MG63 (cell line): Measurements from ENCODE around the gene MAD1L1. TPM values are rescaled to one million over a fixed set of nuclear protein-coding genes. Genes with fewer than 3 reads are reported as not detected.

Source experiments
- DNase-seq: peaks from one replicate; pipeline ENCODE4 v3.0.0-alpha.2; 2020
- H3K27me3 ChIP-seq: fragments of 250-450 bp; sonication (Bioruptor Pico); 2 replicates; pipeline ENCODE4 v1.5.1; 2020; ENCODE audit warnings: mild to moderate bottlenecking, moderate library complexity
- H3K36me3 ChIP-seq: fragments of 250-450 bp; sonication (Bioruptor Pico); 2 replicates; pipeline ENCODE4 v1.5.1; 2020; ENCODE audit warnings: mild to moderate bottlenecking, moderate library complexity
- H3K4me3 ChIP-seq: fragments of 250-450 bp; sonication (Bioruptor Pico); 2 replicates; pipeline ENCODE4 v1.5.1; 2020; ENCODE audit warnings: mild to moderate bottlenecking, moderate library complexity
- H3K9me3 ChIP-seq: fragments of 250-450 bp; sonication (Bioruptor Pico); 2 replicates; pipeline ENCODE4 v1.5.1; 2020; ENCODE audit warnings: mild to moderate bottlenecking, moderate library complexity
- total RNA-seq: library from RNA; depleted of rRNA; stranded (reverse); fragments of >200 nt; shearing (Covaris generic); gene quantifications from 2 replicates; pipeline ENCODE4 v1.2.3, GENCODE V29; 2014; ENCODE audit warnings: low replicate concordance

The MAD1L1 gene
- total RNA-seq, 1 experiment from 2014 or later, result 65.1 TPM

DNA sequence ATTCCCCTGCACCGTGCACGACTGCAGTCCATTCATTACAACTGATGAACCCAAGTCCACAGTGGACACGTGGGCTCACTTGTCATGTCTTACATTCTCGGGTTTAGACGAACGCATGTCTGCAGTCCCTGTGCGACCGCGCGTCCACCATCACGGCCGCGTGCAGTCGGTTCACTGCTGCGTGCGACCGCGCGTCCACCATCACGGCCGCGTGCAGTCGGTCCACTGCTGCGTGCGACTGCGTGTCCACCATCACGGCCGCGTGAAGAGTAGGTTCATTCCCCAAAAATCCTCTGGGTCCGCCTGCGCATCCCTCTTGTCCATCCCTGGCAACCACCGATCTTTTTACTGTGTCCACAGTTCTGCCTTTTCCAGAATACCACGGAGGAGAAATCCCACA lies 100.5 kb downstream of the MAD1L1 start:
- Histone ChIP-seq H3K27me3 (no peaks in the 10 kb centered on the region), H3K9me3 (no peaks in the 10 kb centered on the region), H3K36me3 (no peaks in the 10 kb centered on the region), H3K4me3 (no peak overlapping the region)
- no peak for DNase-seq

DNA sequence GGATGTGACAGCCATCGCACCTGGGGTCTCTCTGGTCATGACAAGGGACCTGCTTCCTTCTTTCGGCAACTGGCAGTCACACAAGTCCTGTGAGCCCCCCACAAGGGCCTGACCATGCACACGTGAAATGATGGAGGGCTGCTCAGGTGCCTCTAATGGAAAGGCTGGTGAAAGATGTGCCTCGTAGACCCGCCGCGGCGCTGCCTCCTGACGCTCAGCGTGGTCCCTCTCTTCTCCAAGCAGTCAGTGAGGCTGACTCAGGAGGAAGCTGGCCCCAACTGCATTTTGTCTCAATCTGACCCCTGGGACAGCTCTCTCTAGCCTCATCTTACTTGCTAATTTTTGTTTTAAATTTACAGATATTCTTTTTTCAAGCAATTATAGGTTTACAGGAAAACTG lies 100.9 kb downstream of the MAD1L1 start:
- no peaks in the 10 kb centered on the region for H3K9me3 ChIP-seq
- no peak overlapping the region for H3K4me3 ChIP-seq
- no peaks in the 10 kb centered on the region for H3K36me3 ChIP-seq
- no peaks in the 10 kb centered on the region for H3K27me3 ChIP-seq
- DNase-seq, result no peak

DNA sequence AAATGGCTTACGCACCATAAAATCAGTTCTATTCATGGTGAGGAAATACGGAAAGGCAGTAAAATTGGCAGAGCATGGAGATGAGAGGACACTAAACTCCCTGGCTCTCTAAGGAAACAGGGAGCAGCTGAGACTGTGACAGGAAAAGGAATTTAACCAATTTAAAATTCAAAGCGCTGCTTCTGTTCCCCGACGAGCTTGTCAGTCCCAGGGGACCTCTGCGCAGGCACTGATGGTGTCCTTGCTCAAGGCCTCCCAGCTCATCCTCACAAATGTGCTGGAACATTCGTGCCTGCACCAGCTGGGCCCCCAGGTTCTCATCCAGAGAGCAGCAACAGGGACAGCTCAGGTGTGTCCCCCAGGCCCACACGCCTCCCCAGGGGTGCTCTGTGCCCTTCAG lies 101.4 kb downstream of the MAD1L1 start:
- Histone ChIP-seq H3K27me3 (no peaks in the 10 kb centered on the region), H3K36me3 (no peaks in the 10 kb centered on the region), H3K9me3 (no peaks in the 10 kb centered on the region), H3K4me3 (no peak overlapping the region)
- no peak for DNase-seq

DNA sequence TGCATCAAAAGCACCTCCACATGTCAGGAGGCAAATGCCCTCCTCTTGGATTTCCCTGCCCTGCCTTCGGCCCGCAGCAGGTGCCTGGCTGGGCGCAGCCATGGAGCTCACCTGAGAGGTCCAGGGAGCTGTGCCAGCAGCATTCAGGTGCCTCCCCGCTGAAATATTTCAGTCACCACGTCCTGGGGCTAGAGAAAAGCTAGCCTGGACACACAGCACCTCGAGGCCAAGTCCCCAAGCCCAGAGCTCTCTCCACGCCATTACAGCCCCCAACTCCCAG lies 102.7 kb downstream of the MAD1L1 start:
- DNase-seq, result no peak
- no peaks in the 10 kb centered on the region for H3K27me3 ChIP-seq
- H3K36me3 ChIP-seq, result no peaks in the 10 kb centered on the region
- H3K4me3 ChIP-seq, result no peak overlapping the region
- no peaks in the 10 kb centered on the region for H3K9me3 ChIP-seq

DNA sequence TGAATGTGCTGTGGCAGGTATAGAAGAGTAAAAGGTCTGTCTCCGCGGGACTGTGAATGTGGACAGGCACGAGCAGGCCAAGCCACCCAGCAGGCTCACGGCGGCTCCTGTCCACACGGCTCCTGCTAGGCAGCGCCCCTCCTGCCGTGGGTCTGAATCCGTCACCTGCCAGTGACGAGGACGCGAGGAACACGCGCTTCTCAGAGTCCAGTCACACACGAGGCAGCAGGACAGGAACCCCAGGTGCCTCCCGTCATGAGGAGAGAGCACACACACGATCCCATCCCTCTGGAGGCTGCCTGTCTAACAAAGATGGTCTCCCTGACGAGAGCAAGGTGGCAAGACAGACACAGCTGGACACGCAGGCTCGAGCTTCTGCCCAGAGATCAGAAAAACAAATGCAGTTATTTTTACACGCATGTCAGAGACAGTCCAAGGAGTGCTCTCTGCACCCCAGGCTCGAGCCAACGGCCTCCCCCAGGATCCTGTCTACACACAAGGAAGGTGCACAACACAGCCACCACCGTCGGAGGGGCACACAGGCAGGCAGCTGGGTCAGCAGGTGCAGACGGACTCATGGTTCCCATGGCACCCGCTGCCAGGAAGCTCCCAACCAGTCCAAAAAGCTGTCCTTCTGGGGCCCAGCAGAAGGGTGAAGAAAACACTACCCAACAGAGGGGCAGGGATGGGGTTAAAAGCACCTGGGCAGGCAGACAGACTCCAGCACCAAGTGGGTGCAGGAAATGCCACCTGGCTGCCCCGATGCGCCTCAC lies 103.2 kb downstream of the MAD1L1 start:
- DNase-seq, result no peak
- Histone ChIP-seq H3K4me3 (no peak overlapping the region), H3K36me3 (no peaks in the 10 kb centered on the region), H3K27me3 (no peaks in the 10 kb centered on the region), H3K9me3 (no peaks in the 10 kb centered on the region)

DNA sequence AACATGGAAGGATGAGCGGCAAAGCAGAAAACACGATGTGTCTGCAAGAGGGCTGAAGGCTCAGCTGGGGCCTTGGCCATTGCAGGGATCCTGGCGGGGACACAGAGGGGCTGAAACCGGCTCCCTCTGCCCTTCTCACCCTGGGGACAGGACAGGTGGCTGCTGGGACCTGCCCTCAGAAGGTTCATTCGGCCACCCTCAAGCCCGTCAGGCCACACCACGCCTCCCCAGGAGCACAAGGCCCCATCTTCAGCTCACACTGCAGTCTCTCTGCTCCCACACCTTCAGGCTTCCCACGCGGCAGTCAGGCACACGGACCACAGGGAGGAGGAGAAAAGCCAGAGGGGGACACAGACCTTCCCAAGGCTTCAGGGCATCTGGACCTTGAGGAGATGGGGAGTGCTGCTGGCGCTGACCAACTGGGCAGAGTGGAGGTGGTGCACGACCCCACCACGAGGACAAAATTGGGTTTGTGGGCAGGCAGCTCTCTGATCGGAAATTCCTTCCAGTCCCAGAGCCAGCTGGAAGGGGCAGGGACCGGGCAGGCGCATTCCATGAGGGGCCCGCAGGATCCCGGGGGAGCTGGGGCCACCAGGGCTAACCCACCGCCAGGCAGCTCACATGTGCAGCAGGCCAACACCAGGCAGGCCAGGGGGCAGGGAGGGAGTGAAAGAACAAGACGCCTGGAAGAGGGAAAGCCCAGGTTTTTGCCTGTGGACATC lies 104.0 kb downstream of the MAD1L1 start:
- Histone ChIP-seq H3K4me3 (no peak overlapping the region), H3K36me3 (no peaks in the 10 kb centered on the region), H3K9me3 (no peaks in the 10 kb centered on the region), H3K27me3 (no peaks in the 10 kb centered on the region)
- DNase-seq, result no peak

DNA sequence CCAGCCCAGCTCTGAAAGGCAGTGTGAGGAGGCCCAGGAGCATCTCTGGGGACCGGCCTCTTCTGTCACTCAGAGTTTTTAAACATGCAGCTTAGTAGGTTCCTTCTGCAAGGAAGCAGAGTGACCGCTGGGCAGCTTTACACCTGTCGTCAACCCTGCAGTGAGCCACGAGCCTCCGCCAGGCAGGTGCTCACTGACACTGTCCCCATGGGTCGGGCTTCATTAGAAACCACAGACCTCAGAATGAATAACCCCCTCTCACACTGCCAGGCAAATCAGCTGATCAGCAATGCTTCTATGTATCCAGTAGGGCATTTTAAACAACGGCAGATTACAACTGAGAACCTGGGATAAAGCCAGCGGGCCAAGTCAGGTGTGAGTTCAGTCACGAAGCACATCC lies 106.1 kb downstream of the MAD1L1 start:
- H3K4me3 ChIP-seq, result no peak overlapping the region
- H3K36me3 ChIP-seq, result no peaks in the 10 kb centered on the region
- DNase-seq, result no peak
- no peaks in the 10 kb centered on the region for H3K27me3 ChIP-seq
- H3K9me3 ChIP-seq, result no peaks in the 10 kb centered on the region

DNA sequence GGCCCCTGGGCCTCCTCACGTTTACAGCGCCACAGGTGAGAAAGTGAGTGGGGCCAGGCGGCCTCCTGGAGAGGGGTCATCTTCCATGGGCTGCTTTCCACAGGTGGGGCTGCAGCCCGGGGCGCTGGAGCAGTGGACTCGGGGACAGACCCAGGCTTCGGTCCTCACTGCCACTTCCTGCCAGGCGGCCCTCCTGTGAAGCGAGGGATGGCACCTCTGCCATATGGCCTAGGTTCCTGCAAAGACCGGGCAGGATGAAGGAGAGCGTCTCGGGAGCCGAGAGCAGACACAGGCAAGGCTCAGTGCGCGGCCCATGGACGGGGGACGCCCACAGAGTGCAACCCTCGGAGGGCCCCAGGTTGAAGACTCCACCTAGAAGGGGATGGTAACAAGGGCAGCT lies 106.8 kb downstream of the MAD1L1 start:
- no peaks in the 10 kb centered on the region for H3K27me3 ChIP-seq
- no peaks in the 10 kb centered on the region for H3K9me3 ChIP-seq
- no peaks in the 10 kb centered on the region for H3K36me3 ChIP-seq
- DNase-seq, result no peak
- no peak overlapping the region for H3K4me3 ChIP-seq

DNA sequence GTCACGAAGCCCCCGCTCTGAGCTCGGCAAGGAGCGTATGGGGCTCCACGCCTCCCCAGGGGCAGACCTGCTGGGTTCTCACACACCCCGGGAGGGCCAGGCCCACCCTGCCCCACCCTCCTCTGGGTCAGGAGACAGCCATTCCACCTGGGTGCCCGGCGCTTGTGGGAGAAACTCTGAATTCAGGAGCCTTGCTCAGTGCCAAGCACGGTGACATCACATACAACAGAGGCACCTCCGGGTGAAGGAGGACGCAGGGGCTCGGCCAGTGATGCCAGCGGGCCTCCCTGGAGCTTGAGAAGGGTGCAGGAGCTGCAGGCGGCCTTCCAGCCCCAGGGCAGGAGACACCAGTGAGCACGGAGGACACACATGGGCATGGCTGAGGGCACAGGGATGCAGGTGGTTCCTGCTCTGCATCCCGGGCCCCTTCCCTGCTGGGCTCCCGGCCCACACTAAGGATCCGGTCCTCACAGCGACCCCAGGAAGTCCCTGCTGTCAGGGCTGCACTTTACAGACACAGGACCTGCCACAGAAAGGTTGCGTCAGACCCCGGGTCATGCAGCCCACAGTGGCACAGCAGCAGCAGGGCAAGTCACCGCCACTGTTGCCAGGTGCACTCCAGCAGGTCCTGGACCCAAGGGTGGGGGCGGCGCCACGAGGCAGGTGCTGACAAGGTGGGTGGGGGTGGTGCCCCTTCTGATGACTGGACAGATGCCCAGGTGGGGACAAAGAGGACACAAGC lies 108.0 kb downstream of the MAD1L1 start:
- no peaks in the 10 kb centered on the region for H3K27me3 ChIP-seq
- no peaks in the 10 kb centered on the region for H3K36me3 ChIP-seq
- H3K4me3 ChIP-seq, result no peak overlapping the region
- H3K9me3 ChIP-seq, result no peaks in the 10 kb centered on the region
- no peak for DNase-seq

DNA sequence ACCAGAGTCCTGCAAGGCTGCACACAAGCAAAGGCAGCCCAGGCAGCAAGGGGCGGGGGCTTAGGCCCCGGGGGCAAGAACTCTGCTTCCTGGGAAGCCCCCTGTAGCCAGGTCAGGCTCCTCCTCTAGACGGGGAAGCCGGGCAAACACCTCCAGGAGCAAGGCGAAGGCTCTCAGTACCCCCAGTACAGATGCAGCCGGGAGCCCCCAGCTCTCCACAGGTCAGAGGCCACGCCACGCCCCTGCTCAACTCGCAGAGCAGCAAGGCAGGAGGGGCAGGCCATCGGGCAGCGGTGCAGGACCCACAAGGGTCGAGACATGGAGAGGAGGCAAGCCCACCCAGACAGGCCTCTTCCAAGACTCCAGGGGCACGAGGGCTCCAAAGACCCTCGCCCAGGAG lies 108.8 kb downstream of the MAD1L1 start:
- DNase-seq, result no peak
- no peaks in the 10 kb centered on the region for H3K36me3 ChIP-seq
- no peaks in the 10 kb centered on the region for H3K9me3 ChIP-seq
- H3K4me3 ChIP-seq, result no peak overlapping the region
- H3K27me3 ChIP-seq, result no peaks in the 10 kb centered on the region

DNA sequence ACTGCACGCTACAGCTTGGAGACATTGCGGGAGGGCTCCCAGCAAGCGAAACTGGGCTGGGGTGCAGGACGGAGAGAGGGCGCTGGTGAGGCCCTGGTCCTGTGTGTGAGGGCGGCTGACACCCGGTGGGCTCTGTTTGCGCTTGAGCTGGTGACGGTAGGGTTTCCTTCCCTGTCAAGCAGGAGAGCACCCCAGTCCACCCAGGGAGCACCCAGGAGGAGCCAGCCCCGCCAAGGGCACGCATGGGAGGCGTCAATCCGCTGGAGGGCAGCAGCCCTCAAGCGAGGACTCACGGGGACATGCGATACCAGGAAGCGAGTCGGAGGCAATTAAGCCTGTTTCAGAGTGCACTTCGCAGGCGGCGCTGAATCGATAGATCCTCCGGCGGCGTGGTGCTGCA lies 109.4 kb downstream of the MAD1L1 start:
- Histone ChIP-seq H3K27me3 (no peaks in the 10 kb centered on the region), H3K4me3 (no peak overlapping the region), H3K36me3 (no peaks in the 10 kb centered on the region), H3K9me3 (no peaks in the 10 kb centered on the region)
- DNase-seq, result no peak

DNA sequence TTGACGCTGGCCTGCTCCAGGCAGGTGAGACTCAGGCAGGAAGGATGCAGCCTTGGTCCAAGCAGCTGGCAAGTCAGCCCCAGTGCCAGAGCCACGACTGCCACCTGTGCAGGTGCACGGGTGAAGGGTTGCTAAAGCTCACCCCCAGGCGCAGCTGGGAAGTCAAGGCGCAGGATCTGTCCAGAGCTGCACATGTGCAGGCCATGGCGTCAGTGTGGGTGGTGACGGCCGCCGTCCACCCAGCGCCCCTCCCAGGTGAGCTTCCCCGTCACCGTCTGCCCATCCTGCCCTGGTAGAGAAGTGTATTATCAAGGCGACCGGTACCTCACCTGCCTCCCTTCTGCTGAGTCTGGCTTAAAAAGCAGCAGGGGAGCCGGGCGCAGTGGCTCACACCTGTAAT lies 110.1 kb downstream of the MAD1L1 start:
- Histone ChIP-seq H3K9me3 (no peaks in the 10 kb centered on the region), H3K27me3 (no peaks in the 10 kb centered on the region), H3K4me3 (no peak overlapping the region), H3K36me3 (no peaks in the 10 kb centered on the region)
- DNase-seq, result no peak

DNA sequence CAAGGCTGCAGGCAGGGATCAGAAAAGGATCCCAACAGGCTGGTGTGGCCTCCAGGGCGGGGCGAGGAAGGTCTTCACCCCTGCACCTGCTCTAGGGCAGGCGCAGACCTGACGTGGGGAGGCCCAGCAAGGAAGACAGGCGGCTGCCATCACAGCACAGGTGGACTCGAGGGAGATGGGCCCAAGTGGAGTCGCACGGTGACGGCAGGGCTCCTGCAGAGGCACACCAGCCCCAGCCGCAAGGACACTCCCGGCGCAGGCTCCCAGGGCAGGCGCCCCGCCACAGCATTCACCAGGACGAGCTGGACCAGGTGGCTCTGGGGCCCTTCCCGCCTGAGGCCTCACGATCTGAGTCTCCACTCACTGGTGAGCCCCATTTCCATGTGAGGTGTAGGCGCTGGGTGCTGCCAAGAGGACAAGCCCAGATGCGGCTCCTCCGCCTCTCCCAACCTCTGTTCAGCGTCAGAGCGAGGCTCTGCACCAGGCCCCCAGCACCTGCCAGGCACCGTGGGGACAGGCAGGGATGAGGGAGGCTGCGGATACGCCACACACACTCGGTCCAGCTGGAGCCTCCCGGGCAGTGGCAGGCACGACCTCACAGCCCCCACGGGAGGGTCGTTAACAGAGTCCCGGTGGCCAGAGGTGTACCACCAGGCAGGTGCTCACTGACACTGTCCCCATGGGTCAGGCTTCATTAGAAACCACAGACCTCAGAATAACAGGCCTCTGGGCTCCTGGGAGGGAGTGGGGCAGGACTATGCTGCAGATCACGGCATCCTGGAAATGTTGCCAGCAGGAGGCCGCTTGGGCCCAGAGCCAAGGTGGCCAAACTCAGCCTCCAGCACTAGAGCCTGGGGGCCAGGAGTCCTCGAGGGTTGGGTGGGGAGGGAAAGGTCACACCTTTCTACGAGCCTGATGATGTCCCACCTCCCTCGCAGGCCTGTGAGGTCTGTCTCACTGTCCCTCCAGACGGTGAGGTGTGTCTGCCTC lies 111.6 kb downstream of the MAD1L1 start:
- Histone ChIP-seq H3K27me3 (no peaks in the 10 kb centered on the region), H3K9me3 (no peaks in the 10 kb centered on the region), H3K4me3 (no peak overlapping the region), H3K36me3 (no peaks in the 10 kb centered on the region)
- no peak for DNase-seq

DNA sequence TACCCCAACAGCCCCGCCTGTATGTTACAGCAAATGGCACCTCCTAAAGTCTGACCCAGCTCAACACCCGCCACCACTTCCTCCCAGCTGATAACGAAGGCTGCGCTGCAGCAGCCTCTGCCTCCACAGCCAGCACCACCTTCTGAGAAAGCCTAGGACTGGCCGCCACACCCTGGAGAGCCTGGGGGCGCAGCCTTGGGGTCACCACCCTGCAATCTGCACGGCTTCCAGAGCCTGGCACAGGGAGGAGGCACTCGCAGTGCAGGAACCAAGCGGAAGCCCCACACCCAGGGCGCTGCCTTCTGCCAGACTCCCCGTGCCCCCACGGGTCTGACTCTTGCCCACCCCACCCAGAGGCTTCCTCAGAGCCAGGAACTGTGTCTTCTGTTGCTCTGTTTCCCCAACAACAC lies 112.5 kb downstream of the MAD1L1 start:
- no peak for DNase-seq

DNA sequence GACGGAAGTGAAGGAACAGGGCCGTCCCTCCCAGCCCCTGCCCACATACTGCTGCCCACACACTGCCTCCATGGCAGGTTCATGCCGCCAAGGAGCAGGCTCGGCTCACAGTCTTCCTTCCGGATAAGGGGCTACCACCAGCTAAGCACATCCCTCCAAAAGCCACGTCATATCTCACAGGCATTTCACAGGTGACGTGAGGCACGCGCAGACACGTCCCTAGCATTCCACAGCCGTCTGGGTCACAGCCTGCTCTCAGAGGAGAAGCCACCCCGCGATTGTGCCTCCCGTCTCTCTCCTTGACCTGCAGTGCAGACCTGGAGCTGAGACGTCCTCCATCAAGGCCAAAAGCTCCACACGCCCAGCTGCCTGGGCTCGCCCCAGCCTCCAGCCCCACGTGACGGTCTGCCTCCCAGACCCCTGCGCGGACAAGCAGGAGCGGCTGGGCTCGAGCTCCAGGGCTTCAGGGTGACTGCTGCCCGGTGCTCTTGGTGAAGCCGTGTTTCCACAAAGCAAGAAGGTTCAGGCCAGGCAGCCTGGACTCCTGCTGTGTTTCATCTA lies 114.0 kb downstream of the MAD1L1 start:
- Histone ChIP-seq H3K4me3 (no peak overlapping the region), H3K36me3 (peaks cover 3% of the 10 kb centered on the region), H3K27me3 (no peaks in the 10 kb centered on the region), H3K9me3 (no peaks in the 10 kb centered on the region)
- DNase-seq, result no peak

More for the DNA sequence above, 112.5 kb downstream of the MAD1L1 start:
- no peak overlapping the region for H3K4me3 ChIP-seq
- no peaks in the 10 kb centered on the region for H3K27me3 ChIP-seq
- no peaks in the 10 kb centered on the region for H3K9me3 ChIP-seq
- H3K36me3 ChIP-seq, result no peaks in the 10 kb centered on the region; the same call in 1 of the 2 replicates

DNA sequence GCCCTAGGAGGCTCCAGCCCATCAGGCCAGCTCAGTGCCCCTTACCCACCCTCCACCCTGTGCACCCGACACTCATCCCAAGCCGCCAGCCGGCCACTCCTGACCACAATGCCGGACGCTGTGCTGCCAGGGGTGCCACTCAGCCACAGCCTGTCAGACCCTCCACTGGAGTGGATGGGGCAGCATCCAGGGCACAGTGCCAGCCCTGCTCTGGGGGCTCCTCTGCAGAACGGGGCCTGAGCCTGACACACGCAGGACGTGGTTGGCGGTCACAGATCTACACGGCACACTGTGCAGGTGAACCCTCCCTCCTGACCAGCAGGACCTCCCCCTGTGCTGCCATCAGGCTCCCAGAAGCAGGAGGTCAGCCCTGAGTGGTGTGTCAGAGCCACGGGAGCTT lies 114.7 kb downstream of the MAD1L1 start:
- H3K9me3 ChIP-seq, result no peaks in the 10 kb centered on the region
- H3K27me3 ChIP-seq, result no peaks in the 10 kb centered on the region
- peaks cover 3% of the 10 kb centered on the region for H3K36me3 ChIP-seq
- no peak for DNase-seq
- no peak overlapping the region for H3K4me3 ChIP-seq
